ENCODE measurements around the gene PRSS50.

DNA sequence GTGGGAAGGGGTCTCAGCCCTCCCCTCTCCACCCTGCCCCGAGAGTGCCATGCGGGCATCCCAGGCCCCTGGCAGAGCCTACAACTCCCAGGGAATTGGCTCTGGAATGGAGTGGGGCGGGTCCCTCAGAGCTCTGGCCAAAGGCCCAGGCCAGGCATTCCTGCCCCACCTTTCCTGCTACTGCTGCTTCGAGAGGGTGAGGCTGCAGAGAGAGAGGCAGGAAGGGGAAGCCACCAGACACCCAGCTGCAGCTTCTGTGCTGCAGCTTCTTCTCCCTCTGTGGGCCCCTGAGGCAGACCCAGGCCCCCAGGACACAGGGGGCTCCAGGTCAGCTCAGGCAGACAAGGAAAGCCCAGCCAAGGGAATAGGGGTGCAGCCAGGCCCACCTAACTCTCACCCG, 26.9 kb downstream of the PRSS50 start:
- TF ChIP-seq, protein P1, sequence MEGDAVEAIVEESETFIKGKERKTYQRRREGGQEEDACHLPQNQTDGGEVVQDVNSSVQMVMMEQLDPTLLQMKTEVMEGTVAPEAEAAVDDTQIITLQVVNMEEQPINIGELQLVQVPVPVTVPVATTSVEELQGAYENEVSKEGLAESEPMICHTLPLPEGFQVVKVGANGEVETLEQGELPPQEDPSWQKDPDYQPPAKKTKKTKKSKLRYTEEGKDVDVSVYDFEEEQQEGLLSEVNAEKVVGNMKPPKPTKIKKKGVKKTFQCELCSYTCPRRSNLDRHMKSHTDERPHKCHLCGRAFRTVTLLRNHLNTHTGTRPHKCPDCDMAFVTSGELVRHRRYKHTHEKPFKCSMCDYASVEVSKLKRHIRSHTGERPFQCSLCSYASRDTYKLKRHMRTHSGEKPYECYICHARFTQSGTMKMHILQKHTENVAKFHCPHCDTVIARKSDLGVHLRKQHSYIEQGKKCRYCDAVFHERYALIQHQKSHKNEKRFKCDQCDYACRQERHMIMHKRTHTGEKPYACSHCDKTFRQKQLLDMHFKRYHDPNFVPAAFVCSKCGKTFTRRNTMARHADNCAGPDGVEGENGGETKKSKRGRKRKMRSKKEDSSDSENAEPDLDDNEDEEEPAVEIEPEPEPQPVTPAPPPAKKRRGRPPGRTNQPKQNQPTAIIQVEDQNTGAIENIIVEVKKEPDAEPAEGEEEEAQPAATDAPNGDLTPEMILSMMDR (IDR thresholded peaks at IDR 0.05): no peak
- TF ChIP-seq POLR2A (IDR thresholded peaks at IDR 0.05) (no peak), POLR2AphosphoS5 (IDR thresholded peaks at IDR 0.05) (no peak), EP300 (IDR thresholded peaks at IDR 0.05) (no peak)

Measured in gastroesophageal sphincter (tissue), 3 donors.